Measurements from ENCODE around the gene SOBP. TPM values are rescaled to one million over a fixed set of nuclear protein-coding genes. Genes with fewer than 3 reads are reported as not detected.

The SOBP gene
- total RNA-seq, 1 donor from 2014 or later = 5.4 TPM

DNA sequence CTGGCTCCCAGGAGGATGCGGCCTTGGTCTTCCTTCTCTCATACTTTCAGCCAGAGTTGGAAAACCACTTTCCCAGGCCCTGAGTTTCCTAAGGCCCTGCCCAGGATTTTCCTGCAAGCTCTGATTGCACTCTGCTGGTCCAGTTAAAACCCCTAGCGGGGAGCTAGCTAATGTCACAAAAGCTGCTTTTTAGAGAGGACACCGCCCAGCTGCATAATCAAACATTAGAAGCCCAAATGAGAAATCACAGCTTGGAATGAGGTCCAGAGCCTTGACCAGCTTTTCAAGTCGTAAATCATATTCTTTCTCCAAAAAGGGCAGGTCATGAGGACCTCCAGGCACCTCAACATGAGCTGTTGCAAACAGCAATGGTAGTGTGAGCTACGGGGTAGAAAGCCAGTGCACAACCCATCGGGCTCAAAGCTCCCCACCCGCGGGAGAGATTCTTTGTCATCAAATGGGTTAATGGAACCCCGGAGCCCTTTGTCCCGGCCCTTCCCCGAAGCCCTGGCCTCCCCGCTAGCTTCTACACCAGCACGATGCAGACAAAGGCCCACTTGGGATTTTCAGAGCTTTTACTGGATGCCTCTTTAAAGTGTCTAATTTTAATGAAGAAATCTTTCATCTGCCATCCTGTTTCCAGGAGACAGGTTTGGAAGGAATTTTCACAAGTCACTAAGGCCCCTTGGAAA is 200.2 kb downstream of the SOBP start:
- no peak for DNase-seq (ENCODE audit: low spot score in 2 of 2)
- TF ChIP-seq CTCF (IDR thresholded peaks at IDR 0.05) = no peak
- H3K27me3 ChIP-seq = no peaks in the 10 kb centered on the region
- intact Hi-C loops (cut with DNase I) = no loop called here
- H3K4me3 ChIP-seq = no peak overlapping the region
- H3K27ac ChIP-seq = no peak overlapping the region
- no peaks in the 10 kb centered on the region for H3K9me3 ChIP-seq
- no peaks in the 10 kb centered on the region for H3K36me3 ChIP-seq
- peaks cover 0 to 8% of the 10 kb centered on the region in 2 donors for H3K4me1 ChIP-seq

GRCh38 chr6:107690643-107691061 is 200.7 kb downstream of the SOBP start:
- intact Hi-C loops (cut with DNase I) = no loop called here
- peaks cover 0 to 8% of the 10 kb centered on the region in 2 donors for H3K4me1 ChIP-seq
- H3K27ac ChIP-seq = no peak overlapping the region

DNA sequence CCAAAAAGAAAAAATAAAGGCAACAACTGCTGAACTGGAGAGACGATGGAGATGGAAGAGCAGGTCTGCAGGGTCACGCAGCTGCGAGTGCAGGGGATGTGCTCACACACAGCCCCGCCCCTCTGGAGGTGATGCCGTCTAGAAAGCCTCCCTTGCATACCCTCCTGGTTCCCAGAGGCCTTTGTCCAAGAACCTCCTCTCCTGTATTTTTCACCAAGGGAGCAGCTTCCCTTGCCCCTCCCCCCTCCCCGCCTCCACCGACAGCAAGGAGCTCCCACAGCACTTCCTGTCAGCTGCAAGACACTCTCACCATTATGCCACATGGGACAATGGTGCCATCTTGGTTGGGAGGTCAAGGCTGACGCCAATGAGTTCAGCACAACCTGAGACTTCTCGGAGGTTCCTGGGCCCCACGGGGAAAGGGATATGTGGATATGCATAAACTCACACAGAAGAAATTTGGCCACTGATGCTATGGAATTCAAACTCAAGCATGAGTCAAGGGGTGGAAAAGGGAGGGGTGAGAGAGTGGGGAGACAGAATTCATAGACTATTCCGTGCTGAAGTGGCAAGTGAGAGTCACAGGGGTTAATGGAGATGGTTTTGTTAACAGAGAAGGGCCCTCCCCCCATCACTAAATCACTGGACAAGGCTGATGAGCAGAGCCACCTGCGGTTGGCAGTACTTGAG is 201.3 kb downstream of the SOBP start:
- DNase-seq (ENCODE audit: low spot score in 2 of 2) = no peak
- Histone ChIP-seq H3K4me1 (peaks cover 0 to 8% of the 10 kb centered on the region in 2 donors), H3K36me3 (no peaks in the 10 kb centered on the region), H3K27me3 (no peaks in the 10 kb centered on the region), H3K4me3 (peak overlapping the region in 1 of 2 donors; percentile 26), H3K27ac (no peak overlapping the region), H3K9me3 (no peaks in the 10 kb centered on the region)
- intact Hi-C loops (cut with DNase I) = no loop called here
- TF ChIP-seq CTCF (IDR thresholded peaks at IDR 0.05) = no peak

More at GRCh38 chr6:107690643-107691061, 200.7 kb downstream of the SOBP start:
- H3K36me3 ChIP-seq = no peaks in the 10 kb centered on the region
- H3K4me3 ChIP-seq = peak overlapping the region in 1 of 2 donors; percentile 26
- H3K27me3 ChIP-seq = no peaks in the 10 kb centered on the region
- no peak for DNase-seq (ENCODE audit: low spot score in 2 of 2)
- no peak for TF ChIP-seq CTCF (IDR thresholded peaks at IDR 0.05)
- no peaks in the 10 kb centered on the region for H3K9me3 ChIP-seq

DNA sequence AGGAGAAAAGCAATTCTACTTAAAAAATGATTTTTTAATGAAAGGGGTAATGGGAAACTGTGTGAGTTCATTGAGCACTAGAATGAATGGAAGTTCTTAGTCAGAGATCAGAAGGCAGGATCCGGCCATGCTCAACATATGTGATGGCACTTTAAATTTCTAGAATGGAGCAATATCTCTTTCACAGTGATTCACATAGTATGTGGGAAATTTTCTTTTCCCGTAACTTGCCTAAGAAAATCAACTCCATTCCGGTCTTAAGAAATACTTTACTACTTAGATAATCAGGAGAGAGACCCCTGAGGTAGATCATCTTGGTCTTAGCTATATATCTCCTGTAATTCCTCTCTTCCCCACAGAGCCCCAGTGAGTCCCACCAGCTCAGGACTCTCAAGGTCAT is 202.4 kb downstream of the SOBP start:
- peaks cover 0 to 8% of the 10 kb centered on the region in 2 donors for H3K4me1 ChIP-seq
- no peaks in the 10 kb centered on the region for H3K9me3 ChIP-seq
- no peak overlapping the region for H3K4me3 ChIP-seq
- TF ChIP-seq CTCF (IDR thresholded peaks at IDR 0.05) = no peak
- no peaks in the 10 kb centered on the region for H3K36me3 ChIP-seq
- intact Hi-C loops (cut with DNase I) = no loop called here
- no peak overlapping the region for H3K27ac ChIP-seq
- no peaks in the 10 kb centered on the region for H3K27me3 ChIP-seq
- no peak for DNase-seq (ENCODE audit: low spot score in 2 of 2)

DNA sequence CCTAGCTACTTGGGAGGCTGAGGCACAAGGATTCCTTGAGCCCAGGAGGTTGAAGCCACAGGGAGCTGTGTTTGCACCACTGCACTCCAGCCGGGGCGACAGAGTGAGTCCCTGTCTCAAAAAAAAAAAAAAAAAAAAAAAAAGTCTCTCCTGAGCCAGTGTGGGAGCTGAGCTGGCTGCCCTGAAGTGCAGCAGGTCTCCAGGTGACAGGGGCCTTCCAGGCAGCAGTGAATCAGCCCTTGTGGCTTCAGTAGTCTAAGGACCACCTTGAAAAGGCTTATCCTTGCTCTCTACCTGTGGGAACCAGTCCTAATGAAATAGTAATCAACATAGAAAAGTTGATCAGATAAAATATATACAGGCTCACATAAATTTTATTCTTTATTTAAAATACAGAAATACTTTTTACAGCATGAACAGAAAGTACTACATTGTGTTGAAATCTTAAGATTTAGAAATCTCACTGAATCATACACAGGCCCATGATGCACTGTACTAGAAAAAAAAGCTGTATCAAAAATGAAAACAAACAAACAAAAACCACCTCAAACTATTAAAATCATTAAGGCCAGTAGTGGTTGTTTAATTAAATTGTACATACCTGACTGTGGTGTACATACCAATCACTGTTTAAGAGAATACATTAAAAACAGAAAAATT is 205.3 kb downstream of the SOBP start:
- Histone ChIP-seq H3K27ac (no peak overlapping the region), H3K4me1 (peaks cover 0 to 8% of the 10 kb centered on the region in 2 donors), H3K27me3 (no peaks in the 10 kb centered on the region), H3K9me3 (no peaks in the 10 kb centered on the region), H3K36me3 (no peaks in the 10 kb centered on the region), H3K4me3 (no peak overlapping the region)
- no peak for TF ChIP-seq CTCF (IDR thresholded peaks at IDR 0.05)
- no peak for DNase-seq (ENCODE audit: low spot score in 2 of 2)
- intact Hi-C loops (cut with DNase I) = no loop called here

All from ascending aorta (tissue), 2 donors.